ENCODE data around the gene ASPSCR1.
A peak's percentile ranks its signal among the peaks of the same experiment; 100 is the strongest.

ASPSCR1 gene

DNA sequence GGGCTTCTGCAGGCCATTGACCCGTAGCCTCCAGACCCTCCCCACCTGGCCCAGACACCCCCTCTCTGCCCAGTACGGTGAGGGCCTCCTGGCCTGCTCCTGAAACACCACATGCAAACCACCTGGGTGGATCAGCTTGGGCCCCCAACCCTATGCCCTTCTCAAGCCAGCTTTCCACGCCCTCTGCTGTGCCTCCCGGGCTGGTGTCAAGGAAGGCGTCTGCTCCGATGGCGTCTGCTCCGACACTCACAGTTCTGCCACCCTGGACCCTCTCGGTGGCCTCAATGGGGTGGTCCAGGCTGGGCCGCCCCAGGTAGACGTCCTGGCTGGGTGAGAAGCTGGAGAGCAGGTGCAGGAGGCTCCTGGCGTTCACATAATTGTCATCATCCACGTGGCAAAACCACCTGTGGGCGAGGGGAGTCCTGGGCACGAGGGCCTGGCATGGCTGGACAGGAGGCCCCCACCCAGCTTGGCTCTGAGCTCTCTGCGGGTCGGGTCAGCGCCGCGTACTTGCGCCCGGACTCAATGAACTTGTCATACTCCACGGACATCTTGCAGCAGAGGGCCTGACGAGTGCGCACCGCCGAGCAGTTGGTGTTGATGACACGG is 72.8 kb downstream of the ASPSCR1 start:
- Histone ChIP-seq H3K36me3 (ENCODE audit: control insufficient read depth, insufficient read depth, low read length) (peaks cover 20% of the 10 kb centered on the region), H3K4me3 (ENCODE audit: low read length) (peak overlapping the region; percentile 64), H3K9ac (ENCODE audit: low read length) (no peak overlapping the region), H3K4me1 (ENCODE audit: control insufficient read depth, insufficient read depth, low read length) (peaks cover 13% of the 10 kb centered on the region), H3K27ac (ENCODE audit: low read depth, low read length) (no peak overlapping the region), H3K27me3 (ENCODE audit: control insufficient read depth, insufficient read depth, low read length) (no peaks in the 10 kb centered on the region)

DNA sequence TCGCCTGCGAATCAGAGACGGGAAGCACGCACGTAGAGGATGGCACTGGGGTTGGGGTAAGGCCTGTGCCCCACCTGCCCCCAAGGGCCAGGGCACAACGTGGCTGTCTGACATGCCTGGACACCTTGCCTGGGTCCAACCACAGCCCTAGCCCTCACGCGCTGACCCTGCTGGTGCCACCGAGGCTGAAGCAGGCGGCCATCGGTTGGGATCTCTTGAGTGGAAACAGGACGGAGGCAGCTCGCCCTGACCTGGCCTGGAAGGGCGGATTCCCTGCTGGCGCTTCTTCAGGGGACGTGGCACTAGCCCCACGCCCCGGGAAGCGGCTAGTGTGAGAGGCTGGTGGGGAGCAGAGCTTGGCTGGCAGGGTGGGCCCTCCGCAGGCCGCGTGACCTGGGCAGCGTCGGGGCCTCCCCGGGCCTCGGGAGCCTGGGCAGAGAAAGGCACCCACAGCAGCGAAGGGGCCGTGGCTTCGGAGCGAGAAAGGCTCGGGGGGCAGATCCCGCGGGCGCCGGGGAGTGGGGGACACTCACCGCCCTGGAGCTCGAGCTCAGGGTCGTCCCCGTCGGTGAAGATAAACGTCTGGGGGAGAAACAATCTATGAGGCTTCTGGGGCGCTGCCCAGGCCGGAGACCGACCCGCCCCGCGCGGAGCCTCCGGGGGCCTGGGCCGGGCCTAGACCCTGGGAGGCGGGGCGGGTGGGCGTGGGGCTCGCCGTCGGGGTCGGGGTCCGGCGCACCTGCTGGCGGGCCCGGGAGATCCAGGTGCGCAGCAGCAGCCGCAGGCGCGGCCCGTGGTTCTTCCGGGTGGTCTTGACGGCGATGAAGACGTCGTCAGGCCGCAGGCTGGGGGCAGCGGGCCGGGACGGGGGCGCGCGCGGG is 73.6 kb downstream of the ASPSCR1 start:
- H3K4me3 ChIP-seq (ENCODE audit: low read length) = peak overlapping the region; percentile 64
- H3K9ac ChIP-seq (ENCODE audit: low read length) = no peak overlapping the region
- no peaks in the 10 kb centered on the region for H3K27me3 ChIP-seq (ENCODE audit: control insufficient read depth, insufficient read depth, low read length)
- peaks cover 21% of the 10 kb centered on the region for H3K36me3 ChIP-seq (ENCODE audit: control insufficient read depth, insufficient read depth, low read length)
- peaks cover 13% of the 10 kb centered on the region for H3K4me1 ChIP-seq (ENCODE audit: control insufficient read depth, insufficient read depth, low read length)
- no peak overlapping the region for H3K27ac ChIP-seq (ENCODE audit: low read depth, low read length)

DNA sequence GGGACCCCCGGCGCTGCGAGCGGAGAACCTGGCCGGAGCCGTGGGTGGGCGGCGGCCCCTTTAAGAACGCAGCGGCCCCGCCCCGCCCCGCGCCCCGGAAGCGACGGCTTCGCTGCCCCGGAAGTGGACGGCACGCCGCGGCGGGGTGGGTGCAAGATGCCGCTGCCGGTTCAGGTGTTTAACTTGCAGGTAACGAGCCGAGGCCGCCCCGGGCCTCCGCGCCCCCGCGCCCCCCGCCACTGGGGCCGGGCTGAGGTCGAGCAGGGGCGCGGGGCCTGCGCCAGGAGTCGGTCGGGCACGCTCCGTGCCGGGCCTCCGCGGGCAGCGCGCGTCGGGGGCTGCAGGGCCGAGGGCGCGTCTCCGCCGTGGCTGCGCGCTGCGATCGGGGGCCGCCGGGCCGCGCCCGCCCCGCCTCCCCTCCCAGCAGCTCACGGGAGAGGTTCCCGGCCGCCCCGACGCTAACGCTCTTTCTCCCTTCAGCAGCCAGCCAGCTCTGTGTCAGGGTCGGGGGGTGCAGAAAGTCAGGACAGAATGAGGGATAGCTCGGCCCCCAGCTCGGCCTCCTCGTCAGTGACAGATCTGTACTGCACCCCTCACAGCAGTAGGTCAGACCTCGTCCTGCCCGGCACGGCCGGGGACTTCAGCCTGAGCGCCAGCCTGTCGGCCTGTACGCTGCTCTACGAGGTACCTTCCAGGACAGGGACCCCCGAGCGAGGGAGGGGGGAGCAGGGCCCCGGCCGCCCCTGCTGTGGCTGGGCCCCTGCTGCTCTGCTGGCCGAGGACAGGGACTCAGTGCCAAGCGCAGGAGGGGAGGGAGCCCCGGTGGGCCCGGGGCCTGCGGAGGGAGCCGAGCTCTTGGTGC is 74.6 kb downstream of the ASPSCR1 start, which contains the start of the genes GPS1 and RFNG:
Gene GPS1, plus strand, starts transcription at position 123 of the 862 bp plus-strand sequence. Its CDS starts 34 bp downstream, at position 157.
Gene RFNG, minus strand, starts transcription at position 36 of the 862 bp plus-strand sequence. CDS start 45 bp downstream, outside the sequence.
- peaks cover 24% of the 10 kb centered on the region for H3K36me3 ChIP-seq (ENCODE audit: control insufficient read depth, insufficient read depth, low read length)

DNA sequence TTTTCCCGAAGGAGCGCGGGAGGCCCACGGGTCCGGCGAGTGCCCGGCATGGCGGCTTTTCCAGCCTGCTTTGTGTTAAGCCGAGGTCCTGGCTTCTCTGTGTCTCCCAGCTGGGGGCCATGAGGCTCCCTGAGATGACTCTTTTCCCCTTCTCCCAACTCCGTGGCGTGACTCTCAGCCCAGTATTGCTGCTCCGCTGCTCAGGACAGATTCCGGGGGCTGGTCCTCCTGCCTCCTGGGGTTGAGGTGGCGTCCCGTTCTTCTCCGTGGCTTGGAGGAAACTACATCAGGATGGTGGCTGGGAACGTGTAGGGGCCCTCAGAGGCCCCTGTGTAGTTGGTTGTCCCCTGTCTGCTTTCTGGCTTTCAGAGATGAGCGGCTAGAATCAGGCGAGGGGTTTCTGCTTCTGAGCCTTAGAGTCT is 75.2 kb downstream of the ASPSCR1 start:
- no peak overlapping the region for H3K27ac ChIP-seq (ENCODE audit: low read depth, low read length)
- H3K36me3 ChIP-seq (ENCODE audit: control insufficient read depth, insufficient read depth, low read length) = peaks cover 29% of the 10 kb centered on the region
- no peaks in the 10 kb centered on the region for H3K27me3 ChIP-seq (ENCODE audit: control insufficient read depth, insufficient read depth, low read length)
- H3K4me1 ChIP-seq (ENCODE audit: control insufficient read depth, insufficient read depth, low read length) = peaks cover 13% of the 10 kb centered on the region
- H3K4me3 ChIP-seq (ENCODE audit: low read length) = peak overlapping the region; percentile 75
- peak overlapping the region; percentile 35 for H3K9ac ChIP-seq (ENCODE audit: low read length)

More for the DNA sequence above, 74.6 kb downstream of the ASPSCR1 start, which contains the start of the genes GPS1 and RFNG:
- no peaks in the 10 kb centered on the region for H3K27me3 ChIP-seq (ENCODE audit: control insufficient read depth, insufficient read depth, low read length)
- H3K27ac ChIP-seq (ENCODE audit: low read depth, low read length) = no peak within 1 kb of the TSS
- peaks cover 13% of the 10 kb centered on the region for H3K4me1 ChIP-seq (ENCODE audit: control insufficient read depth, insufficient read depth, low read length)
- peak within 1 kb of the TSS; percentile 75 for H3K4me3 ChIP-seq (ENCODE audit: low read length)
- peak within 1 kb of the TSS; percentile 35 for H3K9ac ChIP-seq (ENCODE audit: low read length)

DNA sequence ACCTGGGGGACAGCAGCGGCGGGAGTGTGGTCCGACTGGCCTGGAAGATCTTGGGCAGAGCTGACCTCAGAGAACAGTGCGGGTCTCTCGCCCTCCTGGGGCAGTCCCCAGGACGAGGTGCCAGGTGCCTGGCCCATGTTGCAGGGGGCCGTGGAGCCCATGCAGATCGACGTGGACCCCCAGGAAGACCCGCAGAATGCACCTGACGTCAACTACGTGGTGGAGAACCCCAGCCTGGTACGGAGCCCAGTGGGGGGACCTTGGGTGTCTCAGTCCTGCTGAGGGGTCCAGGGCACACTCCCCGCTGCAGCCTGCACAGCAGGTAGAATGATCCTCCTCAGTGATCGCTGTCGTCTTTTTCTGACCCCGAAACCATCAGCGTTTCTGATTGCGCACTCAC is 75.7 kb downstream of the ASPSCR1 start:
- Histone ChIP-seq H3K9ac (ENCODE audit: low read length) (no peak overlapping the region), H3K4me3 (ENCODE audit: low read length) (peak overlapping the region; percentile 75), H3K36me3 (ENCODE audit: control insufficient read depth, insufficient read depth, low read length) (peaks cover 34% of the 10 kb centered on the region), H3K27ac (ENCODE audit: low read depth, low read length) (no peak overlapping the region), H3K4me1 (ENCODE audit: control insufficient read depth, insufficient read depth, low read length) (peaks cover 13% of the 10 kb centered on the region), H3K27me3 (ENCODE audit: control insufficient read depth, insufficient read depth, low read length) (no peaks in the 10 kb centered on the region)

DNA sequence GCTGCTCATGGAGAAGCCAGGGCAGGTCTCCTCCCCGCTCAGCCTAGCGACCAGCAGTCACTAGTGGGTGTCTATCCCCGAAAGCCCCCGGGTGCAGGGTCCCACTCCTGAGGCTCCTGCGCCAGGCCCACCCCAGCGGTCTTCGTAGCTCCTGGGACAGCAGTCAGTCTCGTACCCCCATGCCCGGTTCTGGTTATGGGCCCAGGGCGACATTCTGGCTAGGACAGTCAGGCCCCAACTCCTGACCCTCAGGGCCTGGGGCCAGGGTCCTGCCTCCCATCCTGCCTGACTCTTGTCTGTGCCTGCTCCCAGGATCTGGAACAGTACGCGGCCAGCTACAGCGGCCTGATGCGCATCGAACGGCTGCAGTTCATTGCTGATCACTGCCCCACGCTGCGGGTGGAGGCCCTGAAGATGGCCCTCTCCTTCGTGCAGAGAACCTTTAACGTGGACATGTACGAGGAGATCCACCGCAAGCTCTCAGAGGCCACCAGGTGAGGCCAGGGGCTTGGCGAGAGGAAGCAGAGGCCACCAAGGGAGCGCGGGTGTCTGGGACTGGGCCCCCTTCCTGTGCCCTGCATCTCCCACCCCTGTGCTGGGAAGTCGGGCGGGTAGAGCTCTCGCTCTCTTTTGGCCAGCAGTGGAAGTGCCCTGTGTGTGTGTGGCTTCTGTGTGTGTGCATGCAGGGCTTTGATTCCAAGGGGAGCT is 76.3 kb downstream of the ASPSCR1 start:
- Histone ChIP-seq H3K4me3 (ENCODE audit: low read length) (peak overlapping the region; percentile 75), H3K27me3 (ENCODE audit: control insufficient read depth, insufficient read depth, low read length) (no peaks in the 10 kb centered on the region), H3K36me3 (ENCODE audit: control insufficient read depth, insufficient read depth, low read length) (peaks cover 37% of the 10 kb centered on the region), H3K4me1 (ENCODE audit: control insufficient read depth, insufficient read depth, low read length) (peaks cover 13% of the 10 kb centered on the region), H3K9ac (ENCODE audit: low read length) (no peak overlapping the region), H3K27ac (ENCODE audit: low read depth, low read length) (no peak overlapping the region)

DNA sequence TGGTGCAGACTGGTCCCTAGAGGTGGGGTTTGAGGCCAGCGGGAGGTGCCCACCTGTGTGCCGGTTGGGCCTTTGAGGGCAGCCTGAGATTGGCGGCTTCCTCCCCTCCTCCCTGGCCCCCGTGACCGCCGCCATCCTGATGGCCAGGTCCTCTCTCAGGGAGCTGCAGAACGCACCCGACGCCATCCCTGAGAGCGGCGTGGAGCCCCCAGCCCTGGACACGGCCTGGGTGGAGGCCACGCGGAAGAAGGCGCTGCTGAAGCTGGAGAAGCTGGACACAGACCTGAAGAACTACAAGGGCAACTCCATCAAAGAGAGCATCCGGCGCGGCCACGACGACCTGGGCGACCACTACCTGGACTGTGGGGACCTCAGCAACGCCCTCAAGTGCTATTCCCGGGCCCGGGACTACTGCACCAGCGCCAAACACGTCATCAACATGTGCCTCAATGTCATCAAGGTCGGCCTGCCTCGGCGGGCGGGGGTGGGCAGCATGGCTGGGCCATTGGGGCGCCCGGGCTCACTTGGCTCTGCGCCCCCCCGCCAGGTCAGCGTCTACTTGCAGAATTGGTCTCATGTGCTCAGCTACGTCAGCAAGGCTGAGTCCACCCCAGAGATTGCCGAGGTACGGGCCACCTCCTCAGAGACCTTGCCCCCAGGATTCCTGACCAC is 77.1 kb downstream of the ASPSCR1 start:
- H3K4me1 ChIP-seq (ENCODE audit: control insufficient read depth, insufficient read depth, low read length) = peaks cover 13% of the 10 kb centered on the region
- no peaks in the 10 kb centered on the region for H3K27me3 ChIP-seq (ENCODE audit: control insufficient read depth, insufficient read depth, low read length)
- H3K36me3 ChIP-seq (ENCODE audit: control insufficient read depth, insufficient read depth, low read length) = peaks cover 33% of the 10 kb centered on the region
- no peak overlapping the region for H3K9ac ChIP-seq (ENCODE audit: low read length)
- H3K27ac ChIP-seq (ENCODE audit: low read depth, low read length) = no peak overlapping the region
- no peak overlapping the region for H3K4me3 ChIP-seq (ENCODE audit: low read length)

DNA sequence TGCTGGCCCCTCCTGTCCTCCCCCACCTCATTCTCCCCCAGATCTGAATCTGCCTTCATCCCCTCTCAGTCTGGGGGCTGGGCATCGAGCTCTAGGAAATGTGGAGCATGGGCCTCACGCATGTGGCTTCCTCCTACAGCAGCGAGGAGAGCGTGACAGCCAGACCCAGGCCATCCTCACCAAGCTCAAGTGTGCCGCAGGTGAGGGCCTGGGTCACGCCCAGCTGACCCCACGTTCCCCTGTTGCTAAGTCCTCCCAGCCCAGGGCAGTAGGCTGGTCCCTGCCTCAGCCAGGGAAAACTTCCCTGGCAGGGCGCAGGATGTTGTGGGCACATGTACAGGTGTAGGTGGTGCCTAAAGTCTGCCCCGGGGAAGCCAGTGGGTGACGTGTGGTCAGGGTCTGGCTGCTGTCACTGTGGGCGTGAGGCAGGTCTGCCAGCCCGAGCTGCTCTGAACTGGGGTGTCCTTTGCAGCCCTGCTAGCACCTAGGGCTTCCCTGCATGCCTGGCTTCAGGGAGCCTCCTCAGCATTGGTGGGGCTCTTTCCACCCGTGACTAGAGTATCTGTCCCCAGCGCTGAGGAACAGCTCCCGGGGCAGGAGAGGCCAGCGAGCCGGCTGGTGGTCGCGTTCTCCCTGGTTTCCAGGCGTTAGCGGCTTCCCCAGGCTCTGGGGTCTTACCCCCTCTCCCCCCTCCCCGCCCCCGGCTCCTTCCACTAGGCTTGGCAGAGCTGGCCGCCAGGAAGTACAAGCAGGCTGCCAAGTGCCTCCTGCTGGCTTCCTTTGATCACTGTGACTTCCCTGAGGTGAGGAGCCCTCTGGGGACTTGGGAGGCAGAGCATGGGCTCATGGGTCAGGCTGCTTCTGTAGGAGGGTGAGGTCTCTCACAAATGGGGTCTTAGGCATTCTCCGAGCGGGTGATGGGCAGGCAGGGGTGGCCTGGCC is 77.9 kb downstream of the ASPSCR1 start:
- no peak overlapping the region for H3K4me3 ChIP-seq (ENCODE audit: low read length)
- no peak overlapping the region for H3K9ac ChIP-seq (ENCODE audit: low read length)
- peaks cover 12% of the 10 kb centered on the region for H3K4me1 ChIP-seq (ENCODE audit: control insufficient read depth, insufficient read depth, low read length)
- no peaks in the 10 kb centered on the region for H3K27me3 ChIP-seq (ENCODE audit: control insufficient read depth, insufficient read depth, low read length)
- H3K36me3 ChIP-seq (ENCODE audit: control insufficient read depth, insufficient read depth, low read length) = peaks cover 33% of the 10 kb centered on the region
- H3K27ac ChIP-seq (ENCODE audit: low read depth, low read length) = no peak overlapping the region

DNA sequence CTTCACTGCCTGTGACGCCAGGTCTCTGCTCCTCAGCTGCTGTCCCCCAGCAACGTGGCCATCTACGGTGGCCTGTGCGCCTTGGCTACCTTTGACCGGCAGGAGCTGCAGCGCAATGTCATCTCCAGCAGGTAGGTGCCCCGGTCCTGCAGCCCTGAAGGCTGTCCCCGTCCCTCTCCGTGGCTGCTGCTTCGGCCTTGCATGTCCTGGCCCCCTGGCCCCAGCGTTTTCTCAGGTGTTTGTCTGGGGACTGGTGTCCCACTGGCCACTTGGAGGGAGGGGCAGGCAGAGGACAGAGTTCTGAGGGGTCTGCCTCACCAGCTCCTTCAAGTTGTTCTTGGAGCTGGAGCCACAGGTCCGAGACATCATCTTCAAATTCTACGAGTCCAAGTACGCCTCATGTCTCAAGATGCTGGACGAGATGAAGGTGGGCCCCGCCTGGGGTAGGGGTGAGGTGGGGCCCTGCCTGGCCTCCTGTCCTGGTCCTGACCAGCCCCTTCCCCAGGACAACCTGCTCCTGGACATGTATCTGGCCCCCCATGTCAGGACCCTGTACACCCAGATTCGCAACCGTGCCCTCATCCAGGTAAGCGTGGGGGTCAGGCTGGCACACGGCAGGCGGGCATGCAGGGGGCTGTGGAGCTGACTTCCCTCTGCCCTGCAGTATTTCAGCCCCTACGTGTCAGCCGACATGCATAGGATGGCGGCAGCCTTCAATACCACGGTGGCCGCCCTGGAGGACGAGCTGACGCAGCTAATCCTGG is 78.7 kb downstream of the ASPSCR1 start:
- H3K27ac ChIP-seq (ENCODE audit: low read depth, low read length) = no peak overlapping the region
- H3K36me3 ChIP-seq (ENCODE audit: control insufficient read depth, insufficient read depth, low read length) = peaks cover 38% of the 10 kb centered on the region
- no peak overlapping the region for H3K9ac ChIP-seq (ENCODE audit: low read length)

More for the DNA sequence above, 78.7 kb downstream of the ASPSCR1 start:
- Histone ChIP-seq H3K27me3 (ENCODE audit: control insufficient read depth, insufficient read depth, low read length) (no peaks in the 10 kb centered on the region), H3K4me1 (ENCODE audit: control insufficient read depth, insufficient read depth, low read length) (peaks cover 6% of the 10 kb centered on the region), H3K4me3 (ENCODE audit: low read length) (no peak overlapping the region)
